SH-SY5Y (cell line): ENCODE results near the gene DAB2.

Source experiments
- GATA2 ChIP-seq: IDR thresholded peaks from 2 replicates; pipeline ENCODE4 v1.6.1; 2011; ENCODE audit warnings: mild to moderate bottlenecking, low read depth, low read length
- GATA3 ChIP-seq: IDR thresholded peaks from 2 replicates; pipeline ENCODE4 v1.6.1; 2011; ENCODE audit warnings: low read depth, mild to moderate bottlenecking, low read length, moderate library complexity

DNA sequence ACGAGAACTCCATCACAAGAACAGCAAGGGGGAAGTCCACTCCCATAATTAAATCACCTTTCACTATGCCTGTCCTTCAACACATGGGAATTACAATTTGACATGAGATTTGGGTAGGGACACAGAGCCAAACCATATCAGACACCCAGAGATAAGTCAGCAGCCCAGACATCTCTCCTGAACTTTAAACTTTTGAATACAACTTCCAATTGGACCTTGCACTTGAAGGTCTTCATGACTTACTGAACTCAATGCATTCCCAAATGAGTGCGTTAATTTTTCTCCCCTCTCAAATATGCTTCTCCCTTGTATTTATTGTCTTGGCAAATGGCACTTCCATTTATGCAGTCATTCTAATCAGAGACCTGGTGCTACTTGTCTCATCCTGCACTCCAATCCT is 72.6 kb downstream of the DAB2 start:
- no peak for TF ChIP-seq GATA3
- TF ChIP-seq GATA2, result no peak
